H1 (cell line): ENCODE data around the gene EXOC2. TPM values are rescaled to one million over a fixed set of nuclear protein-coding genes. Genes with fewer than 3 reads are reported as not detected.

Source experiments
- CTCF ChIA-PET: fragments of 300-600 bp; sonication (Branson Sonifier 250); formaldehyde crosslinking; loops from one replicate; lab custom pipeline; 2021; ENCODE audit not compliant: partially characterized antibody; lab: Charles Lee
- POLR2A ChIA-PET: fragments of 300-600 bp; sonication (Branson Sonifier 250); formaldehyde crosslinking; loops from one replicate; lab custom pipeline; 2021; ENCODE audit warnings: inconsistent platforms; ENCODE audit not compliant: partially characterized antibody; lab: Charles Lee
- DNase-seq, 2 experiments: peaks; one replicate each; pipeline versions ENCODE4 v3.0.0 to v3.0.0-alpha.2; 2010 to 2022; ENCODE audit warnings: low spot score in 2 of 2, low read depth in 1 of 2, mixed read lengths in 1 of 2
- FAIRE-seq: peaks from 2 replicates; lab custom pipeline; 2011; peaks lifted over from hg19 to GRCh38; lab: Jason Lieb, UNC
- H2AFZ ChIP-seq: 2 replicates; pipeline ENCODE4 v1.8.1; 2012; ENCODE audit warnings: low read length, inconsistent platforms
- H2AK5ac ChIP-seq: 2 replicates; pipeline ENCODE4 v1.6.1; 2013; ENCODE audit warnings: low read depth, low read length
- H2BK120ac ChIP-seq: replicated peaks from 2 replicates; pipeline ENCODE3; 2013; ENCODE audit warnings: low read depth, low read length, inconsistent platforms
- H2BK12ac ChIP-seq: 2 replicates; pipeline ENCODE4 v1.6.1; 2013; ENCODE audit warnings: low read depth, low read length
- H2BK15ac ChIP-seq: 2 replicates; pipeline ENCODE4 v1.6.1; 2013; ENCODE audit warnings: low read length
- H2BK20ac ChIP-seq: 2 replicates; pipeline ENCODE4 v1.6.1; 2013; ENCODE audit warnings: low read length
- H2BK5ac ChIP-seq: 2 replicates; pipeline ENCODE4 v1.6.1; 2013; ENCODE audit warnings: low read depth, low read length
- H3K14ac ChIP-seq: 2 replicates; pipeline ENCODE4 v1.6.1; 2013; ENCODE audit warnings: inconsistent platforms; ENCODE audit not compliant: insufficient read length
- H3K18ac ChIP-seq: 2 replicates; pipeline ENCODE4 v1.6.1; 2013; ENCODE audit warnings: low read length; ENCODE audit errors: extremely low read depth
- H3K23ac ChIP-seq: 2 replicates; pipeline ENCODE4 v1.6.1; 2013; ENCODE audit warnings: inconsistent platforms; ENCODE audit not compliant: insufficient read length
- H3K23me2 ChIP-seq: 2 replicates; pipeline ENCODE4 v1.6.1; 2013; ENCODE audit warnings: low read depth, low read length
- H3K27ac ChIP-seq: 2 replicates; pipeline ENCODE4 v1.6.1; 2011; ENCODE audit warnings: low read depth, low read length, inconsistent platforms
- H3K27me3 ChIP-seq, 4 experiments: replicated peaks in 1 of 4; 1 replicate in 1 of 4; 2 replicates in 3 of 4; pipeline versions ENCODE4 v1.6.1 to v1.8.1; 2011 to 2013; ENCODE audit warnings: low read length in 3 of 4, mild to moderate bottlenecking in 3 of 4, inconsistent platforms in 2 of 4, mixed read lengths in 2 of 4, moderate library complexity in 1 of 4; ENCODE audit not compliant: control insufficient read depth in 3 of 4, insufficient read depth in 3 of 4; ENCODE audit errors: extremely low read depth in 1 of 4
- H3K36me3 ChIP-seq, 4 experiments: 2 replicates each; pipeline versions ENCODE4 v1.6.1 to v1.8.1; 2011 to 2013; ENCODE audit warnings: mild to moderate bottlenecking in 4 of 4, low read length in 3 of 4, moderate library complexity in 2 of 4, control low read depth in 1 of 4, inconsistent platforms in 1 of 4; ENCODE audit not compliant: insufficient read depth in 4 of 4, control insufficient read depth in 2 of 4
- H3K4ac ChIP-seq: replicated peaks from 2 replicates; pipeline ENCODE3; 2013; ENCODE audit warnings: low read length, low read depth, mixed read lengths, inconsistent platforms; ENCODE audit not compliant: insufficient read length
- H3K4me1 ChIP-seq, 4 experiments: replicated peaks in 1 of 4; 1 replicate in 1 of 4; 2 replicates in 3 of 4; pipeline versions ENCODE4 v1.6.1 to v1.8.1; 2011 to 2013; ENCODE audit warnings: low read length in 3 of 4, inconsistent platforms in 2 of 4, mixed read lengths in 1 of 4; ENCODE audit not compliant: insufficient read depth in 4 of 4, control insufficient read depth in 3 of 4
- H3K4me2 ChIP-seq, 2 experiments: 2 replicates each; pipeline versions ENCODE4 v1.6.1 to v1.8.1; 2011 to 2013; ENCODE audit warnings: low read depth in 2 of 2, low read length in 2 of 2, control low read depth in 1 of 2, inconsistent platforms in 1 of 2, mild to moderate bottlenecking in 1 of 2; ENCODE audit not compliant: insufficient read depth in 1 of 2
- H3K4me3 ChIP-seq, 4 experiments: fragments of 200-600, 300-600 bp in 1 of 4; sonication (generic), shearing (Covaris generic), sonication (Bioruptor Twin) in 1 of 4; 2 replicates each; pipeline versions ENCODE4 v1.5.1 to v1.8.1; 2011 to 2016; ENCODE audit warnings: low read length in 4 of 4, low read depth in 3 of 4, control low read depth in 2 of 4, inconsistent platforms in 2 of 4, mild to moderate bottlenecking in 2 of 4, mixed read lengths in 1 of 4, moderate library complexity in 1 of 4; ENCODE audit not compliant: insufficient read depth in 2 of 4; ENCODE audit errors: extremely low read depth in 1 of 4
- H3K56ac ChIP-seq: replicated peaks from 2 replicates; pipeline ENCODE3; 2013; ENCODE audit warnings: low read depth, mild to moderate bottlenecking, mixed read lengths, low read length, inconsistent platforms; ENCODE audit not compliant: insufficient read length
- H3K79me1 ChIP-seq: 2 replicates; pipeline ENCODE4 v1.6.1; 2013; ENCODE audit warnings: low read depth, low read length, control low read depth
- H3K79me2 ChIP-seq, 2 experiments: 2 replicates each; pipeline versions ENCODE4 v1.6.1 to v1.8.1; 2012 to 2013; ENCODE audit warnings: low read length in 2 of 2, mild to moderate bottlenecking in 2 of 2, inconsistent platforms in 1 of 2; ENCODE audit not compliant: insufficient read depth in 2 of 2, control insufficient read depth in 1 of 2
- H3K9ac ChIP-seq, 4 experiments: replicated peaks in 1 of 4; 1 replicate in 1 of 4; 2 replicates in 3 of 4; pipeline versions ENCODE4 v1.6.1 to v1.8.1; 2011 to 2013; ENCODE audit warnings: low read depth in 3 of 4, low read length in 3 of 4, control low read depth in 2 of 4, mild to moderate bottlenecking in 2 of 4, moderate library complexity in 2 of 4, inconsistent platforms in 1 of 4; ENCODE audit errors: extremely low read depth in 1 of 4
- H3K9me3 ChIP-seq, 2 experiments: 2 replicates each; pipeline versions ENCODE4 v1.6.1 to v1.8.1; 2012 to 2013; ENCODE audit warnings: mild to moderate bottlenecking in 2 of 2, moderate library complexity in 2 of 2, control low read depth in 1 of 2, inconsistent platforms in 1 of 2, low read depth in 1 of 2, low read length in 1 of 2, mixed read lengths in 1 of 2; ENCODE audit not compliant: insufficient read depth in 2 of 2
- H4K20me1 ChIP-seq, 2 experiments: replicated peaks in 1 of 2; 2 replicates each; pipeline versions ENCODE3 to v1.8.1; 2011 to 2013; ENCODE audit warnings: inconsistent platforms in 2 of 2, low read length in 2 of 2, mild to moderate bottlenecking in 1 of 2; ENCODE audit not compliant: insufficient read depth in 2 of 2, control insufficient read depth in 1 of 2
- H4K5ac ChIP-seq: 2 replicates; pipeline ENCODE4 v1.6.1; 2013; ENCODE audit warnings: low read length, low read depth, mixed read lengths, inconsistent platforms; ENCODE audit not compliant: insufficient read length
- H4K8ac ChIP-seq: 2 replicates; pipeline ENCODE4 v1.8.0; 2013; ENCODE audit warnings: mild to moderate bottlenecking, moderate library complexity, low read length, inconsistent platforms; ENCODE audit not compliant: insufficient read depth; ENCODE audit errors: extremely low read depth
- H4K91ac ChIP-seq: replicated peaks from 2 replicates; pipeline ENCODE3; 2013; ENCODE audit warnings: low read length, mixed read lengths, inconsistent platforms; ENCODE audit not compliant: insufficient read length
- CHD1 ChIP-seq: IDR thresholded peaks from 2 replicates; pipeline ENCODE4 v1.6.1; 2012; ENCODE audit warnings: low read depth, low read length, improper control_type of control experiment
- POLR2AphosphoS5 ChIP-seq: IDR thresholded peaks from 2 replicates; pipeline ENCODE4 v1.6.1; 2011; ENCODE audit warnings: low read depth, low read length
- TBP ChIP-seq: IDR thresholded peaks from 2 replicates; pipeline ENCODE4 v1.6.1; 2011; ENCODE audit warnings: low read depth, low read length, improper control_type of control experiment
- TCF12 ChIP-seq: IDR thresholded peaks from 2 replicates; pipeline ENCODE4 v1.6.1; 2011; ENCODE audit warnings: low read depth, mild to moderate bottlenecking, low read length
- WGBS, 2 experiments: shearing (Covaris generic) in 1 of 2; methylation state at CpG; one replicate each; pipeline versions ENCODE4 v1.1.6 to v1.1.7; 2013 to 2015; ENCODE audit warnings: low lambda C conversion rate in 2 of 2, mixed read lengths in 2 of 2, inconsistent platforms in 1 of 2, low coverage in 1 of 2, missing lambda C conversion rate in 1 of 2; ENCODE audit not compliant: insufficient replicate concordance in 2 of 2, insufficient coverage in 1 of 2, insufficient read length in 1 of 2; ENCODE audit errors: extremely low coverage in 1 of 2, missing lambda C conversion rate in 1 of 2; 5-methylcytosine and 5-hydroxymethylcytosine counted together
- polyA plus RNA-seq, 7 experiments: library from polyadenylated mRNA; depleted of rRNA in 3 of 7; stranded (reverse) in 5 of 7; unstranded in 2 of 7; fragments of >200 nt in 5 of 7; fragments of 200-250 nt in 2 of 7; gene quantifications; 1 replicate in 5 of 7; 2 replicates in 1 of 7; 4 replicates in 1 of 7; pipeline versions ENCODE4 v1.2.1 to v1.2.3, GENCODE V29; 2011 to 2013; ENCODE audit warnings: missing spikeins in 2 of 7, mixed read lengths in 2 of 7
- total RNA-seq: library from RNA; stranded (reverse); fragmentation: NEBNext Ultra II Directional; extraction: Animal tissue kit (Norgen Biotek cat#: 25700); gene quantifications from 2 replicates; pipeline ENCODE4 v1.2.1, GENCODE V29; 2021

Gene EXOC2
- total and polyA plus RNA-seq, 2 of the 8 experiments (the other 6 are each of a cell fraction or from before 2014, with no cell fraction given) = 25.5 to 44.4 TPM

- Histone ChIP-seq H3K79me2 (no peaks in the 10 kb centered on the region), H3K4ac (no peak overlapping the region), H3K4me2 (no peak overlapping the region), H2BK5ac (no peak overlapping the region), H3K56ac (no peak overlapping the region), H2AFZ (no peak overlapping the region), H3K23ac (no peak overlapping the region), H3K14ac (no peak overlapping the region), H4K20me1 (no peaks in the 10 kb centered on the region), H3K23me2 (peaks cover 6% of the 10 kb centered on the region; the same call in 1 of the 2 replicates), H3K9me3 (peaks cover 0 to 4% of the 10 kb centered on the region in 2 experiments; a peak in 1 of 4 replicates), H2BK12ac (no peak overlapping the region), H4K5ac (no peak overlapping the region), H3K9ac (no peak overlapping the region), H3K27ac (no peak overlapping the region), H3K27me3 (peaks cover 0 to 2% (median 0%) of the 10 kb centered on the region in 4 experiments; a peak in 1 of 7 replicates), H2BK15ac (no peak overlapping the region), H2AK5ac (no peak overlapping the region), H3K18ac (no peak overlapping the region), H2BK20ac (no peak overlapping the region), H2BK120ac (no peak overlapping the region), H3K79me1 (no peaks in the 10 kb centered on the region), H3K4me3 (no peak overlapping the region), H3K4me1 (no peaks in the 10 kb centered on the region), H4K8ac (no peak overlapping the region), H4K91ac (no peak overlapping the region), H3K36me3 (no peaks in the 10 kb centered on the region)
- DNase-seq = no peak
- WGBS, 2 experiments = 94% methylated on average over 27 of the region's 50 CpGs; no CpG with 5 or more reads in 1 of the 2 experiments
- ChIA-PET POLR2A (no interaction called here), CTCF (interaction anchor here (1.1 to 3.8 kb wide), 3 partner anchors 26 to 243 kb away, joined by 3 to 14 read pairs (median 4); no protein-coding TSS in a partner anchor)
- TF ChIP-seq TBP (no peak), CHD1 (no peak), TCF12 (no peak), POLR2AphosphoS5 (no peak)
- FAIRE-seq = no peak
Observed at GRCh38 chr6:435441-436307, 257.3 kb downstream of the EXOC2 start.
